ENCODE data around the gene CLCNKA. TPM values are rescaled to one million over a fixed set of nuclear protein-coding genes. Genes with fewer than 3 reads are reported as not detected.

The CLCNKA gene
- total and polyA plus RNA-seq, 2 of the 8 experiments (the other 6 are each of a cell fraction or from before 2014, with no cell fraction given): 0.95 to 2.0 TPM

DNA sequence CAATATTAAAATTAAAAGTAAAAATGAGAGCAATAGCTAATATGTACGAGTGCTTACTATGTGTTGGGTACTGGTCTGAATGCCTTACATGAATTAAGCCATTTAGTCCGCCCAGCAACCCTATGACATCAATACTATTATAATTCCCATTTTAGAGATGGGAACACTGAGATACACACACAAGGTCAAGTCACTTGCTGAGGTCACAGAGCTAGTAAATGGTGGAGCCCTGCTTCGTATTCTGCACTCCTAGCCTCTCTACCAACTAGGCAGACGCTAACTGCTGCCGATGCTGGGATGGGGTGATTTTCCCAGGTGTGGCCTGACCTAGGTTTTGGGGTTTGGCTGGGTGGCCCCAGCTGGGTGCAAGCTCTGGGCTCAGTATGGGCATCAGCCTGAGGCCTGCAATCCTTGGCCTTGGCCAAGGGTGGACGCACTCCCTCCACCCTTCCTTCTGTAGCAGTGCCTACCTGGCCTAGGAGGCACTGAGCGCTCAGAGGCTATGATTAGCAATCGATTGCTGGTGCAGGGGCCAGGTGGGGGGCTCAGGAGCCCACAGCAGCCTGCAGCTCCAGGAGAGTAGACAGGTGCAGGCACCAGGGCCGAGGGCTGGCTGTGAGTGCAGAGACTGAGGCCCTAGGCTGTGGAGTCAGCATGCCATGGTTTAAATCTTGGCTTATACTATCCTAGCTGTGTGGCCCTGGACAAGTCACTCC is 49.0 kb downstream of the CLCNKA start:
- Histone ChIP-seq H3K4me2 (ENCODE audit: insufficient read depth in 1 of 2, low read depth in 2 of 2, low read length in 2 of 2) (no peak overlapping the region), H3K23ac (ENCODE audit: insufficient read length) (no peak overlapping the region), H3K27ac (ENCODE audit: low read depth, low read length) (no peak overlapping the region), H4K20me1 (replicated peaks in 1 of 2; ENCODE audit: control insufficient read depth in 1 of 2, insufficient read depth in 2 of 2, low read length in 2 of 2) (peaks cover 0 to 10% of the 10 kb centered on the region in 2 experiments), H2BK15ac (ENCODE audit: low read length) (no peak overlapping the region), H2AFZ (ENCODE audit: low read length) (no peak overlapping the region), H3K36me3 (ENCODE audit: control insufficient read depth in 2 of 4, insufficient read depth in 4 of 4, low read length in 3 of 4) (no peaks in the 10 kb centered on the region), H3K79me2 (ENCODE audit: control insufficient read depth in 1 of 2, insufficient read depth in 2 of 2, low read length in 2 of 2) (no peaks in the 10 kb centered on the region), H3K4ac (replicated peaks; ENCODE audit: insufficient read length, low read depth, low read length) (no peak overlapping the region), H3K4me3 (ENCODE audit: extremely low read depth in 1 of 4, insufficient read depth in 2 of 4, low read depth in 3 of 4, low read length in 4 of 4) (no peak overlapping the region), H3K56ac (replicated peaks; ENCODE audit: insufficient read length, low read depth, low read length) (no peak overlapping the region), H3K27me3 (replicated peaks in 1 of 4; ENCODE audit: control insufficient read depth in 3 of 4, extremely low read depth in 1 of 4, insufficient read depth in 3 of 4, low read length in 3 of 4) (peaks cover 4 to 36% (median 28%) of the 10 kb centered on the region in 4 experiments), H4K5ac (ENCODE audit: insufficient read length, low read depth, low read length) (no peak overlapping the region), H3K9me3 (ENCODE audit: insufficient read depth in 2 of 2, low read depth in 1 of 2, low read length in 1 of 2) (no peaks in the 10 kb centered on the region), H4K8ac (ENCODE audit: extremely low read depth, insufficient read depth, low read length) (no peak overlapping the region), H3K79me1 (ENCODE audit: low read depth, low read length) (no peaks in the 10 kb centered on the region), H2BK12ac (ENCODE audit: low read depth, low read length) (no peak overlapping the region), H3K14ac (ENCODE audit: insufficient read length) (no peak overlapping the region), H4K91ac (replicated peaks; ENCODE audit: insufficient read length, low read length) (no peak overlapping the region), H2BK5ac (ENCODE audit: low read depth, low read length) (no peak overlapping the region), H2AK5ac (ENCODE audit: low read depth, low read length) (no peak overlapping the region), H2BK20ac (ENCODE audit: low read length) (no peak overlapping the region), H3K4me1 (replicated peaks in 1 of 4; ENCODE audit: control insufficient read depth in 3 of 4, insufficient read depth in 4 of 4, low read length in 3 of 4) (peaks cover 5 to 26% (median 12%) of the 10 kb centered on the region in 4 experiments), H3K9ac (replicated peaks in 1 of 4; ENCODE audit: extremely low read depth in 1 of 4, low read depth in 3 of 4, low read length in 3 of 4) (no peak overlapping the region), H2BK120ac (replicated peaks; ENCODE audit: low read depth, low read length) (no peak overlapping the region), H3K18ac (ENCODE audit: extremely low read depth, low read length) (no peak overlapping the region), H3K23me2 (ENCODE audit: low read depth, low read length) (peaks cover 11% of the 10 kb centered on the region)
- DNase-seq (ENCODE audit: low read depth in 1 of 2, low spot score in 2 of 2): no peak
- ChIA-PET POLR2A (ENCODE audit: partially characterized antibody) (no interaction called here), CTCF (ENCODE audit: partially characterized antibody) (interaction anchor here (1.2 to 21.9 kb wide), 7 partner anchors 9 to 175 kb away, joined by 3 to 569 read pairs (median 10); partner anchors contain the start of gene EPHA2)
- 89% methylated on average over 9 of the region's 9 CpGs; no CpG with 5 or more reads in 1 of the 2 experiments for whole genome bisulfite sequencing, 2 experiments (ENCODE audit: extremely low coverage in 1 of 2, insufficient coverage in 1 of 2, insufficient read length in 1 of 2, insufficient replicate concordance in 2 of 2, low coverage in 1 of 2, low lambda C conversion rate in 2 of 2, missing lambda C conversion rate in 1 of 2)
- no peak for FAIRE-seq
- TF ChIP-seq TCF12 (IDR thresholded peaks at IDR 0.05; ENCODE audit: low read depth, low read length) (no peak), SRF (IDR thresholded peaks at IDR 0.05; ENCODE audit: low read depth, low read length) (no peak), PHF8 (conservative IDR thresholded peaks at IDR 0.05; ENCODE audit: low read depth, low read length) (no peak), SP2 (IDR thresholded peaks at IDR 0.05; ENCODE audit: low read length) (no peak), JUN (IDR thresholded peaks at IDR 0.05; ENCODE audit: low read depth, low read length) (no peak), FOSL1 (IDR thresholded peaks at IDR 0.05; ENCODE audit: insufficient read depth, low read depth, low read length) (no peak), SP1 (IDR thresholded peaks at IDR 0.05; ENCODE audit: low read depth, low read length) (no peak), ZNF274 (IDR thresholded peaks at IDR 0.05; ENCODE audit: borderline replicate concordance, extremely low read depth, low read length) (no peak), SAP30 (IDR thresholded peaks at IDR 0.05; ENCODE audit: insufficient read depth, insufficient replicate concordance, low read length) (no peak), POLR2AphosphoS5 (IDR thresholded peaks at IDR 0.05; ENCODE audit: low read depth, low read length) (no peak), CBX5 (IDR thresholded peaks at IDR 0.05; ENCODE audit: low read depth, low read length) (no peak), SIRT6 (IDR thresholded peaks at IDR 0.05; ENCODE audit: low read length) (no peak)
- TF ChIP-seq, protein P1, sequence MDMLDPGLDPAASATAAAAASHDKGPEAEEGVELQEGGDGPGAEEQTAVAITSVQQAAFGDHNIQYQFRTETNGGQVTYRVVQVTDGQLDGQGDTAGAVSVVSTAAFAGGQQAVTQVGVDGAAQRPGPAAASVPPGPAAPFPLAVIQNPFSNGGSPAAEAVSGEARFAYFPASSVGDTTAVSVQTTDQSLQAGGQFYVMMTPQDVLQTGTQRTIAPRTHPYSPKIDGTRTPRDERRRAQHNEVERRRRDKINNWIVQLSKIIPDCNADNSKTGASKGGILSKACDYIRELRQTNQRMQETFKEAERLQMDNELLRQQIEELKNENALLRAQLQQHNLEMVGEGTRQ (IDR thresholded peaks at IDR 0.05; ENCODE audit: low read length): no peak
